H1 (cell line): ENCODE data around the gene PROSER3. TPM values are rescaled to one million over a fixed set of nuclear protein-coding genes. Genes with fewer than 3 reads are reported as not detected.

Source experiments
- CTCF ChIA-PET: fragments of 300-600 bp; sonication (Branson Sonifier 250); formaldehyde crosslinking; loops from one replicate; lab custom pipeline; 2021; ENCODE audit not compliant: partially characterized antibody; lab: Charles Lee
- POLR2A ChIA-PET: fragments of 300-600 bp; sonication (Branson Sonifier 250); formaldehyde crosslinking; loops from one replicate; lab custom pipeline; 2021; ENCODE audit warnings: inconsistent platforms; ENCODE audit not compliant: partially characterized antibody; lab: Charles Lee
- DNase-seq, 2 experiments: peaks; one replicate each; pipeline versions ENCODE4 v3.0.0 to v3.0.0-alpha.2; 2010 to 2022; ENCODE audit warnings: low spot score in 2 of 2, low read depth in 1 of 2, mixed read lengths in 1 of 2
- FAIRE-seq: peaks from 2 replicates; lab custom pipeline; 2011; peaks lifted over from hg19 to GRCh38; lab: Jason Lieb, UNC
- H2AFZ ChIP-seq: 2 replicates; pipeline ENCODE4 v1.8.1; 2012; ENCODE audit warnings: low read length, inconsistent platforms
- H2AK5ac ChIP-seq: 2 replicates; pipeline ENCODE4 v1.6.1; 2013; ENCODE audit warnings: low read depth, low read length
- H2BK120ac ChIP-seq: replicated peaks from 2 replicates; pipeline ENCODE3; 2013; ENCODE audit warnings: low read depth, low read length, inconsistent platforms
- H2BK12ac ChIP-seq: 2 replicates; pipeline ENCODE4 v1.6.1; 2013; ENCODE audit warnings: low read depth, low read length
- H2BK15ac ChIP-seq: 2 replicates; pipeline ENCODE4 v1.6.1; 2013; ENCODE audit warnings: low read length
- H2BK20ac ChIP-seq: 2 replicates; pipeline ENCODE4 v1.6.1; 2013; ENCODE audit warnings: low read length
- H2BK5ac ChIP-seq: 2 replicates; pipeline ENCODE4 v1.6.1; 2013; ENCODE audit warnings: low read depth, low read length
- H3K14ac ChIP-seq: 2 replicates; pipeline ENCODE4 v1.6.1; 2013; ENCODE audit warnings: inconsistent platforms; ENCODE audit not compliant: insufficient read length
- H3K18ac ChIP-seq: 2 replicates; pipeline ENCODE4 v1.6.1; 2013; ENCODE audit warnings: low read length; ENCODE audit errors: extremely low read depth
- H3K23ac ChIP-seq: 2 replicates; pipeline ENCODE4 v1.6.1; 2013; ENCODE audit warnings: inconsistent platforms; ENCODE audit not compliant: insufficient read length
- H3K23me2 ChIP-seq: 2 replicates; pipeline ENCODE4 v1.6.1; 2013; ENCODE audit warnings: low read depth, low read length
- H3K27ac ChIP-seq: 2 replicates; pipeline ENCODE4 v1.6.1; 2011; ENCODE audit warnings: low read depth, low read length, inconsistent platforms
- H3K27me3 ChIP-seq, 4 experiments: replicated peaks in 1 of 4; 1 replicate in 1 of 4; 2 replicates in 3 of 4; pipeline versions ENCODE4 v1.6.1 to v1.8.1; 2011 to 2013; ENCODE audit warnings: low read length in 3 of 4, mild to moderate bottlenecking in 3 of 4, inconsistent platforms in 2 of 4, mixed read lengths in 2 of 4, moderate library complexity in 1 of 4; ENCODE audit not compliant: control insufficient read depth in 3 of 4, insufficient read depth in 3 of 4; ENCODE audit errors: extremely low read depth in 1 of 4
- H3K36me3 ChIP-seq, 4 experiments: 2 replicates each; pipeline versions ENCODE4 v1.6.1 to v1.8.1; 2011 to 2013; ENCODE audit warnings: mild to moderate bottlenecking in 4 of 4, low read length in 3 of 4, moderate library complexity in 2 of 4, control low read depth in 1 of 4, inconsistent platforms in 1 of 4; ENCODE audit not compliant: insufficient read depth in 4 of 4, control insufficient read depth in 2 of 4
- H3K4ac ChIP-seq: replicated peaks from 2 replicates; pipeline ENCODE3; 2013; ENCODE audit warnings: low read length, low read depth, mixed read lengths, inconsistent platforms; ENCODE audit not compliant: insufficient read length
- H3K4me1 ChIP-seq, 4 experiments: replicated peaks in 1 of 4; 1 replicate in 1 of 4; 2 replicates in 3 of 4; pipeline versions ENCODE4 v1.6.1 to v1.8.1; 2011 to 2013; ENCODE audit warnings: low read length in 3 of 4, inconsistent platforms in 2 of 4, mixed read lengths in 1 of 4; ENCODE audit not compliant: insufficient read depth in 4 of 4, control insufficient read depth in 3 of 4
- H3K4me2 ChIP-seq, 2 experiments: 2 replicates each; pipeline versions ENCODE4 v1.6.1 to v1.8.1; 2011 to 2013; ENCODE audit warnings: low read depth in 2 of 2, low read length in 2 of 2, control low read depth in 1 of 2, inconsistent platforms in 1 of 2, mild to moderate bottlenecking in 1 of 2; ENCODE audit not compliant: insufficient read depth in 1 of 2
- H3K4me3 ChIP-seq, 4 experiments: fragments of 200-600, 300-600 bp in 1 of 4; sonication (generic), shearing (Covaris generic), sonication (Bioruptor Twin) in 1 of 4; 2 replicates each; pipeline versions ENCODE4 v1.5.1 to v1.8.1; 2011 to 2016; ENCODE audit warnings: low read length in 4 of 4, low read depth in 3 of 4, control low read depth in 2 of 4, inconsistent platforms in 2 of 4, mild to moderate bottlenecking in 2 of 4, mixed read lengths in 1 of 4, moderate library complexity in 1 of 4; ENCODE audit not compliant: insufficient read depth in 2 of 4; ENCODE audit errors: extremely low read depth in 1 of 4
- H3K56ac ChIP-seq: replicated peaks from 2 replicates; pipeline ENCODE3; 2013; ENCODE audit warnings: low read depth, mild to moderate bottlenecking, mixed read lengths, low read length, inconsistent platforms; ENCODE audit not compliant: insufficient read length
- H3K79me1 ChIP-seq: 2 replicates; pipeline ENCODE4 v1.6.1; 2013; ENCODE audit warnings: low read depth, low read length, control low read depth
- H3K79me2 ChIP-seq, 2 experiments: 2 replicates each; pipeline versions ENCODE4 v1.6.1 to v1.8.1; 2012 to 2013; ENCODE audit warnings: low read length in 2 of 2, mild to moderate bottlenecking in 2 of 2, inconsistent platforms in 1 of 2; ENCODE audit not compliant: insufficient read depth in 2 of 2, control insufficient read depth in 1 of 2
- H3K9ac ChIP-seq, 4 experiments: replicated peaks in 1 of 4; 1 replicate in 1 of 4; 2 replicates in 3 of 4; pipeline versions ENCODE4 v1.6.1 to v1.8.1; 2011 to 2013; ENCODE audit warnings: low read depth in 3 of 4, low read length in 3 of 4, control low read depth in 2 of 4, mild to moderate bottlenecking in 2 of 4, moderate library complexity in 2 of 4, inconsistent platforms in 1 of 4; ENCODE audit errors: extremely low read depth in 1 of 4
- H3K9me3 ChIP-seq, 2 experiments: 2 replicates each; pipeline versions ENCODE4 v1.6.1 to v1.8.1; 2012 to 2013; ENCODE audit warnings: mild to moderate bottlenecking in 2 of 2, moderate library complexity in 2 of 2, control low read depth in 1 of 2, inconsistent platforms in 1 of 2, low read depth in 1 of 2, low read length in 1 of 2, mixed read lengths in 1 of 2; ENCODE audit not compliant: insufficient read depth in 2 of 2
- H4K20me1 ChIP-seq, 2 experiments: replicated peaks in 1 of 2; 2 replicates each; pipeline versions ENCODE3 to v1.8.1; 2011 to 2013; ENCODE audit warnings: inconsistent platforms in 2 of 2, low read length in 2 of 2, mild to moderate bottlenecking in 1 of 2; ENCODE audit not compliant: insufficient read depth in 2 of 2, control insufficient read depth in 1 of 2
- H4K5ac ChIP-seq: 2 replicates; pipeline ENCODE4 v1.6.1; 2013; ENCODE audit warnings: low read length, low read depth, mixed read lengths, inconsistent platforms; ENCODE audit not compliant: insufficient read length
- H4K8ac ChIP-seq: 2 replicates; pipeline ENCODE4 v1.8.0; 2013; ENCODE audit warnings: mild to moderate bottlenecking, moderate library complexity, low read length, inconsistent platforms; ENCODE audit not compliant: insufficient read depth; ENCODE audit errors: extremely low read depth
- H4K91ac ChIP-seq: replicated peaks from 2 replicates; pipeline ENCODE3; 2013; ENCODE audit warnings: low read length, mixed read lengths, inconsistent platforms; ENCODE audit not compliant: insufficient read length
- ASH2L ChIP-seq: fragments of 200-600, 300-600 bp; sonication (generic); IDR thresholded peaks from one replicate; pipeline ENCODE4 v1.7.1; 2017; ENCODE audit warnings: low read length
- PHF8 ChIP-seq: fragments of 200-600 bp; sonication (generic); conservative IDR thresholded peaks from 2 replicates; pipeline ENCODE4 v1.7.1; 2012; ENCODE audit warnings: low read depth, mild to moderate bottlenecking, inconsistent platforms, low read length, moderate library complexity
- WGBS, 2 experiments: shearing (Covaris generic) in 1 of 2; methylation state at CpG; one replicate each; pipeline versions ENCODE4 v1.1.6 to v1.1.7; 2013 to 2015; ENCODE audit warnings: low lambda C conversion rate in 2 of 2, mixed read lengths in 2 of 2, inconsistent platforms in 1 of 2, low coverage in 1 of 2, missing lambda C conversion rate in 1 of 2; ENCODE audit not compliant: insufficient replicate concordance in 2 of 2, insufficient coverage in 1 of 2, insufficient read length in 1 of 2; ENCODE audit errors: extremely low coverage in 1 of 2, missing lambda C conversion rate in 1 of 2; 5-methylcytosine and 5-hydroxymethylcytosine counted together
- polyA plus RNA-seq, 7 experiments: library from polyadenylated mRNA; depleted of rRNA in 3 of 7; stranded (reverse) in 5 of 7; unstranded in 2 of 7; fragments of >200 nt in 5 of 7; fragments of 200-250 nt in 2 of 7; gene quantifications; 1 replicate in 5 of 7; 2 replicates in 1 of 7; 4 replicates in 1 of 7; pipeline versions ENCODE4 v1.2.1 to v1.2.3, GENCODE V29; 2011 to 2013; ENCODE audit warnings: missing spikeins in 2 of 7, mixed read lengths in 2 of 7
- total RNA-seq: library from RNA; stranded (reverse); fragmentation: NEBNext Ultra II Directional; extraction: Animal tissue kit (Norgen Biotek cat#: 25700); gene quantifications from 2 replicates; pipeline ENCODE4 v1.2.1, GENCODE V29; 2021

The PROSER3 gene
- total and polyA plus RNA-seq, 2 of the 8 experiments (the other 6 are each of a cell fraction or from before 2014, with no cell fraction given) = 17.8 to 28.9 TPM

DNA sequence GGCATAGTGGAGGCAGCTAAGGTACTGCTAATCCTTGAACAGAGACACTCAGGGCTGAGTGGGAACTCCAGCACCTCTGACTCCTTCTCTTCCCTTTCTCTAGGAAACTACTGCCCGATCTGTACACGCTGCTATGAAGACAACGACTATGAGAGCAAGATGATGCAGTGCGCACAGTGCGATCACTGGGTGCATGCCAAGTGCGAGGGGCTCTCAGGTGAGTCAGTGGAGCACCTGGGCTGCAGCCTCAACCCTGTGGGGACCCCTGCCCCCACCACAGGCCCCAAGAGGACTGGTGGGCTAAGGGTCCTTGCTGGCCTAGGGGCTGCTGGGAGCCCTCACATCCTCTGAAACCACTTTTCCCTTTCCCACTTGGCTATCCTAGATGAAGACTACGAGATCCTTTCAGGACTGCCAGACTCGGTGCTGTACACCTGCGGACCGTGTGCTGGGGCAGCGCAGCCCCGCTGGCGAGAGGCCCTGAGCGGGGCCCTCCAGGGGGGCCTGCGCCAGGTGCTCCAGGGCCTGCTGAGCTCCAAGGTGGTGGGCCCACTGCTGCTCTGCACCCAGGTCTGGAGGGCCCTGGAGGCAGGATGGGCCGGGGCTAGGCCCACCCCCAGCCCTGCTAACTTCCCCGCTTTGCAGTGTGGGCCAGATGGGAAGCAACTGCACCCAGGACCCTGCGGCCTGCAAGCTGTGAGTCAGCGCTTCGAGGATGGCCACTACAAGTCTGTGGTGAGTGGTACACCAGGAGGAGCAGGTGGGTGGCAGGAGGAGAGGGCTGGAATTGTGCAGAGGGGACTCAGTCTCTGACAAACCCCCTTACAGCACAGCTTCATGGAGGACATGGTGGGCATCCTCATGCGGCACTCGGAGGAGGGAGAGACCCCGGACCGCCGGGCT lies 30.7 kb upstream of the PROSER3 start:
- Histone ChIP-seq H2BK5ac (no peak overlapping the region), H2AK5ac (no peak overlapping the region), H3K18ac (no peak overlapping the region), H3K27me3 (no peaks in the 10 kb centered on the region), H2BK20ac (no peak overlapping the region), H4K20me1 (peaks cover 12 to 18% of the 10 kb centered on the region in 2 experiments), H3K4me2 (no peak overlapping the region), H2BK12ac (no peak overlapping the region), H3K79me1 (no peaks in the 10 kb centered on the region), H3K79me2 (no peaks in the 10 kb centered on the region; a peak in 1 of 4 replicates), H4K5ac (no peak overlapping the region), H2BK15ac (no peak overlapping the region), H3K56ac (no peak overlapping the region), H3K14ac (no peak overlapping the region), H3K4ac (no peak overlapping the region), H3K23me2 (no peaks in the 10 kb centered on the region), H3K23ac (no peak overlapping the region), H4K91ac (no peak overlapping the region), H2AFZ (no peak overlapping the region), H3K4me3 (no peak overlapping the region), H2BK120ac (no peak overlapping the region), H3K36me3 (peaks cover 45 to 83% (median 82%) of the 10 kb centered on the region in 4 experiments), H4K8ac (no peak overlapping the region), H3K9me3 (no peaks in the 10 kb centered on the region), H3K4me1 (no peaks in the 10 kb centered on the region), H3K27ac (no peak overlapping the region), H3K9ac (no peak overlapping the region)
- DNase-seq = no peak
- ChIA-PET CTCF (interaction anchor here (1.1 to 11.8 kb wide), 3 partner anchors 11 to 35 kb away, joined by 3 to 80 read pairs (median 7); partner anchors contain the start of gene IGFLR1), POLR2A (interaction anchor here (1.3 to 6.1 kb wide), 5 partner anchors 9 to 19 kb away, joined by 3 to 39 read pairs (median 12); partner anchors contain the start of genes KMT2B, PSENEN and U2AF1L4)
- TF ChIP-seq ASH2L (no peak), PHF8 (no peak)
- 97% methylated on average over 20 of the region's 25 CpGs; no CpG with 5 or more reads in 1 of the 2 experiments for WGBS, 2 experiments
- no peak for FAIRE-seq
